HEK293 (cell line): ENCODE data around the gene EIF3B.

Experiments
- CTCF ChIA-PET: fragments of 350-600 bp; formaldehyde crosslinking; extraction: SDS; loops from one replicate; lab custom pipeline; 2021; ENCODE audit warnings: antibody characterized with exemption; lab: Yijun Ruan, JAX
- POLR2A ChIA-PET: fragments of 300-600 bp; formaldehyde crosslinking; extraction: SDS; loops from one replicate; lab custom pipeline; 2020; ENCODE audit warnings: antibody characterized with exemption, inconsistent platforms; lab: Yijun Ruan, JAX
- H3K27ac ChIP-seq: fragments of 200-500 bp; sonication (Bioruptor generic); 2 replicates; pipeline ENCODE4 v1.5.1; 2014; ENCODE audit warnings: low read depth, low read length, control low read depth, inconsistent platforms; ENCODE audit errors: extremely low read depth
- H3K36me3 ChIP-seq, 2 experiments: fragments of 200-500 bp in 1 of 2; sonication (Bioruptor generic) in 1 of 2; 1 replicate in 1 of 2; 2 replicates in 1 of 2; pipeline ENCODE4 v1.5.1; 2014 to 2017; ENCODE audit warnings: inconsistent platforms in 2 of 2, low read length in 2 of 2; ENCODE audit not compliant: control insufficient read depth in 2 of 2, insufficient read depth in 1 of 2
- H3K4me1 ChIP-seq: fragments of 200-500 bp; sonication (Bioruptor generic); 2 replicates; pipeline ENCODE4 v1.5.1; 2014; ENCODE audit warnings: mild to moderate bottlenecking, low read length, inconsistent platforms; ENCODE audit not compliant: control insufficient read depth, insufficient read depth
- H3K4me3 ChIP-seq: 2 replicates; pipeline ENCODE4 v1.5.1; 2011; ENCODE audit warnings: low read depth, mild to moderate bottlenecking, control low read depth, low read length, moderate library complexity
- H3K9me3 ChIP-seq: fragments of 200-500 bp; sonication (Bioruptor generic); 2 replicates; pipeline ENCODE4 v1.5.1; 2014; ENCODE audit warnings: low read depth, low read length, inconsistent platforms; ENCODE audit not compliant: control insufficient read depth, insufficient read depth
- HOXD13 ChIP-seq: sonication (generic); formaldehyde crosslinking; IDR thresholded peaks from 2 replicates; pipeline ENCODE4 v1.8.0; 2022; ENCODE audit warnings: missing genetic modification reagents, borderline replicate concordance
- KLF8 ChIP-seq: fragments of 450-650 bp; formaldehyde crosslinking; IDR thresholded peaks from 2 replicates; pipeline ENCODE4 v1.5.1; 2016; ENCODE audit warnings: missing biosample characterization, missing genetic modification characterization
- ZBTB21 ChIP-seq: fragments of 450-650 bp; formaldehyde crosslinking; IDR thresholded peaks from 2 replicates; pipeline ENCODE4 v1.5.1; 2017; ENCODE audit warnings: missing biosample characterization, missing genetic modification characterization
- ZNF155 ChIP-seq: fragments of 450-650 bp; formaldehyde crosslinking; IDR thresholded peaks from 2 replicates; pipeline ENCODE4 v1.5.1; 2016; ENCODE audit warnings: missing biosample characterization, missing genetic modification characterization
- ZNF2 ChIP-seq: fragments of 450-650 bp; formaldehyde crosslinking; IDR thresholded peaks from 2 replicates; pipeline ENCODE4 v1.5.1; 2016; ENCODE audit warnings: missing biosample characterization, missing genetic modification characterization
- ZNF202 ChIP-seq: fragments of 450-650 bp; formaldehyde crosslinking; IDR thresholded peaks from 2 replicates; pipeline ENCODE4 v1.5.1; 2016; ENCODE audit warnings: missing biosample characterization, missing genetic modification characterization, borderline replicate concordance
- ZNF341 ChIP-seq: fragments of 450-650 bp; formaldehyde crosslinking; IDR thresholded peaks from 2 replicates; pipeline ENCODE4; 2016; ENCODE audit warnings: low read depth, missing biosample characterization, missing genetic modification characterization
- ZNF37A ChIP-seq: fragments of 450-650 bp; IDR thresholded peaks from 2 replicates; pipeline ENCODE4 v1.5.1; 2018; ENCODE audit warnings: missing biosample characterization, missing genetic modification characterization
- ZNF629 ChIP-seq: fragments of 450-650 bp; formaldehyde crosslinking; IDR thresholded peaks from 2 replicates; pipeline ENCODE4 v1.5.1; 2017; ENCODE audit warnings: missing biosample characterization, missing genetic modification characterization
- ZNF654 ChIP-seq: fragments of 450-650 bp; formaldehyde crosslinking; IDR thresholded peaks from 2 replicates; pipeline ENCODE4 v1.5.1; 2016; ENCODE audit warnings: low read depth, missing biosample characterization, missing genetic modification characterization
- ZNF747 ChIP-seq: fragments of 450-650 bp; formaldehyde crosslinking; IDR thresholded peaks from 2 replicates; pipeline ENCODE4 v1.5.1; 2016; ENCODE audit warnings: missing biosample characterization, missing genetic modification characterization
- ZNF768 ChIP-seq: fragments of 450-650 bp; formaldehyde crosslinking; IDR thresholded peaks from 2 replicates; pipeline ENCODE4 v1.5.1; 2018; ENCODE audit warnings: missing biosample characterization, mild to moderate bottlenecking, missing genetic modification characterization
- ZNF792 ChIP-seq: fragments of 450-650 bp; formaldehyde crosslinking; IDR thresholded peaks from 2 replicates; pipeline ENCODE4 v1.5.1; 2016; ENCODE audit warnings: missing biosample characterization, missing genetic modification characterization
- ZNF830 ChIP-seq: fragments of 450-650 bp; IDR thresholded peaks from 2 replicates; pipeline ENCODE4 v1.5.0; 2018; ENCODE audit warnings: missing biosample characterization, missing genetic modification characterization, low read depth, mild to moderate bottlenecking, moderate library complexity
- ZXDB ChIP-seq: fragments of 450-650 bp; formaldehyde crosslinking; IDR thresholded peaks from 2 replicates; pipeline ENCODE4 v1.5.1; 2016; ENCODE audit warnings: missing biosample characterization, missing genetic modification characterization
- TF ChIP-seq, protein P1 (sequence below): fragments of 450-650 bp; formaldehyde crosslinking; IDR thresholded peaks from 2 replicates; pipeline ENCODE4 v1.5.1; 2016; ENCODE audit warnings: missing biosample characterization, missing genetic modification characterization
- TF ChIP-seq, protein P2 (sequence below): sonication (generic); formaldehyde crosslinking; IDR thresholded peaks from 2 replicates; pipeline ENCODE4 v1.8.1; 2022; ENCODE audit warnings: mild to moderate bottlenecking, moderate library complexity, missing genetic modification reagents
- TF ChIP-seq, protein P3 (sequence below): fragments of 450-650 bp; formaldehyde crosslinking; IDR thresholded peaks from 2 replicates; pipeline ENCODE4 v1.5.1; 2016; ENCODE audit warnings: missing biosample characterization, missing genetic modification characterization
- TF ChIP-seq, protein P4 (sequence below): fragments of 450-650 bp; IDR thresholded peaks from 2 replicates; pipeline ENCODE4 v1.5.1; 2018; ENCODE audit warnings: missing biosample characterization, mild to moderate bottlenecking, missing genetic modification characterization
- TF ChIP-seq, protein P5 (sequence below): fragments of 450-650 bp; formaldehyde crosslinking; IDR thresholded peaks from 2 replicates; pipeline ENCODE4 v1.5.1; 2016; ENCODE audit warnings: missing biosample characterization, missing genetic modification characterization
- TF ChIP-seq, protein P6 (sequence below): fragments of 450-650 bp; formaldehyde crosslinking; conservative IDR thresholded peaks from 2 replicates; pipeline ENCODE4 v1.5.1; 2016; ENCODE audit warnings: low read depth, missing biosample characterization, missing genetic modification characterization

EIF3B gene

DNA sequence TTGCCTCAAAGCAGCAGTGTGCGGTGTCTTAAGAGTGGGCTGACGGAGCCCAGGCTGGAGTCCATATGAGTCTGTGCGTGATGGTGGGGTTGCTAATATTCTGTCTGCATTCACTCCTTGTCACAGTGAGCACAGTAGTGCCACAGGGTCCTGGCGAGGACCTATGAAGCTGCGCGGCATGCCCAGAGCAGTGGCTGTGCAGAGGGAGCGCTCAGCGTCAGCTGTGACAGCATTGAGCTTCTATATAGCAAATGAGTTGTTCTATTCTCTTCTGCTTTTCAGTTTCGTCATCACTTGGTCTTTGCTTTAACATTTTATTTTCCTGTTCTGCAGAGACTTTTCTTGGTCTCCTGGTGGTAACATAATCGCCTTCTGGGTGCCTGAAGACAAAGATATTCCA, 14.5 kb downstream of the EIF3B start:
- TF ChIP-seq ZNF2 (tag by site-specific recombination), result no peak
- TF ChIP-seq KLF8 (tag by site-specific recombination), result no peak
- TF ChIP-seq, protein P1, sequence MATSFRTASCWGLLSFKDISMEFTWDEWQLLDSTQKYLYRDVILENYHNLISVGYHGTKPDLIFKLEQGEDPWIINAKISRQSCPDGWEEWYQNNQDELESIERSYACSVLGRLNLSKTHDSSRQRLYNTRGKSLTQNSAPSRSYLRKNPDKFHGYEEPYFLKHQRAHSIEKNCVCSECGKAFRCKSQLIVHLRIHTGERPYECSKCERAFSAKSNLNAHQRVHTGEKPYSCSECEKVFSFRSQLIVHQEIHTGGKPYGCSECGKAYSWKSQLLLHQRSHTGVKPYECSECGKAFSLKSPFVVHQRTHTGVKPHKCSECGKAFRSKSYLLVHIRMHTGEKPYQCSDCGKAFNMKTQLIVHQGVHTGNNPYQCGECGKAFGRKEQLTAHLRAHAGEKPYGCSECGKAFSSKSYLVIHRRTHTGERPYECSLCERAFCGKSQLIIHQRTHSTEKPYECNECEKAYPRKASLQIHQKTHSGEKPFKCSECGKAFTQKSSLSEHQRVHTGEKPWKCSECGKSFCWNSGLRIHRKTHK (tag by site-specific recombination), result no peak
- TF ChIP-seq ZNF654 (tag by site-specific recombination), result no peak
- TF ChIP-seq, protein P2, sequence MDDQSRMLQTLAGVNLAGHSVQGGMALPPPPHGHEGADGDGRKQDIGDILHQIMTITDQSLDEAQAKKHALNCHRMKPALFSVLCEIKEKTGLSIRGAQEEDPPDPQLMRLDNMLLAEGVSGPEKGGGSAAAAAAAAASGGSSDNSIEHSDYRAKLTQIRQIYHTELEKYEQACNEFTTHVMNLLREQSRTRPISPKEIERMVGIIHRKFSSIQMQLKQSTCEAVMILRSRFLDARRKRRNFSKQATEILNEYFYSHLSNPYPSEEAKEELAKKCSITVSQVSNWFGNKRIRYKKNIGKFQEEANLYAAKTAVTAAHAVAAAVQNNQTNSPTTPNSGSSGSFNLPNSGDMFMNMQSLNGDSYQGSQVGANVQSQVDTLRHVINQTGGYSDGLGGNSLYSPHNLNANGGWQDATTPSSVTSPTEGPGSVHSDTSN (CRISPR knock-in tag), result no peak
- no peak overlapping the region for H3K27ac ChIP-seq
- ChIA-PET CTCF (interaction anchor here (0.7 kb wide), 1 partner anchor 62 kb away, joined by 3 read pairs; no protein-coding TSS in a partner anchor), POLR2A (interaction anchor here (0.7 kb wide), 1 partner anchor 705 kb away, joined by 5 read pairs; no protein-coding TSS in a partner anchor)
- no peaks in the 10 kb centered on the region for H3K4me1 ChIP-seq
- H3K4me3 ChIP-seq, result no peak overlapping the region
- peaks cover 68 to 97% of the 10 kb centered on the region in 2 experiments for H3K36me3 ChIP-seq
- H3K9me3 ChIP-seq, result no peaks in the 10 kb centered on the region

DNA sequence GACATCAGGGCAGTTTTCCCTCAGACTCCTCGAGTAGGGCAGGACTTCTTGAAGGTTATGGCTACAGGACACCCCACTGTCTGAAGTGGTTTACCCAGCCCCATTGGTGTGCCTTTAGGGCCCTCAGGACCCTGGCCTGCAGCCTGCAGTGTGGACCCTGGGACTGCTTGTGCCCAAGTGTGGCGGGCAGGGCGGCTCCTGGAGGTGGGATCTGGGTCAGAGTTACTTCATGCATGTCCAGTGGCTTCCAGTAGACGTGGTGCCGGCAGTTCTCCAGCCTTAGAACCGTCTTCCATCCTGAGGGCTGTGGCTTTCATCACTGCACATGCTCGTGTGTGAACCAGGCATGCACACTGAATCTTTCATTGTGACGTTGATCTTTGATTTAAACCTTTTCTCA, 16.7 kb downstream of the EIF3B start:
- Histone ChIP-seq H3K27ac (no peak overlapping the region), H3K9me3 (no peaks in the 10 kb centered on the region), H3K4me1 (no peaks in the 10 kb centered on the region), H3K4me3 (no peak overlapping the region), H3K36me3 (peaks cover 58 to 97% of the 10 kb centered on the region in 2 experiments)
- ChIA-PET CTCF (interaction anchor here (0.8 kb wide), 1 partner anchor 60 kb away, joined by 4 read pairs; no protein-coding TSS in a partner anchor), POLR2A (no interaction called here)
- TF ChIP-seq ZNF768 (tag by site-specific recombination) (no peak), ZNF830 (no peak), HOXD13 (CRISPR knock-in tag) (no peak), ZNF37A (tag by site-specific recombination) (no peak), ZNF341 (tag by site-specific recombination) (no peak), ZBTB21 (tag by site-specific recombination) (no peak), ZNF155 (tag by site-specific recombination) (no peak), ZNF202 (tag by site-specific recombination) (no peak), ZNF792 (tag by site-specific recombination) (no peak), ZXDB (tag by site-specific recombination) (no peak), ZNF629 (tag by site-specific recombination) (no peak), ZNF747 (tag by site-specific recombination) (no peak)
- TF ChIP-seq, protein P3, sequence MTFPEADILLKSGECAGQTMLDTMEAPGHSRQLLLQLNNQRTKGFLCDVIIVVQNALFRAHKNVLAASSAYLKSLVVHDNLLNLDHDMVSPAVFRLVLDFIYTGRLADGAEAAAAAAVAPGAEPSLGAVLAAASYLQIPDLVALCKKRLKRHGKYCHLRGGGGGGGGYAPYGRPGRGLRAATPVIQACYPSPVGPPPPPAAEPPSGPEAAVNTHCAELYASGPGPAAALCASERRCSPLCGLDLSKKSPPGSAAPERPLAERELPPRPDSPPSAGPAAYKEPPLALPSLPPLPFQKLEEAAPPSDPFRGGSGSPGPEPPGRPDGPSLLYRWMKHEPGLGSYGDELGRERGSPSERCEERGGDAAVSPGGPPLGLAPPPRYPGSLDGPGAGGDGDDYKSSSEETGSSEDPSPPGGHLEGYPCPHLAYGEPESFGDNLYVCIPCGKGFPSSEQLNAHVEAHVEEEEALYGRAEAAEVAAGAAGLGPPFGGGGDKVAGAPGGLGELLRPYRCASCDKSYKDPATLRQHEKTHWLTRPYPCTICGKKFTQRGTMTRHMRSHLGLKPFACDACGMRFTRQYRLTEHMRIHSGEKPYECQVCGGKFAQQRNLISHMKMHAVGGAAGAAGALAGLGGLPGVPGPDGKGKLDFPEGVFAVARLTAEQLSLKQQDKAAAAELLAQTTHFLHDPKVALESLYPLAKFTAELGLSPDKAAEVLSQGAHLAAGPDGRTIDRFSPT (tag by site-specific recombination), result no peak
- TF ChIP-seq, protein P4, sequence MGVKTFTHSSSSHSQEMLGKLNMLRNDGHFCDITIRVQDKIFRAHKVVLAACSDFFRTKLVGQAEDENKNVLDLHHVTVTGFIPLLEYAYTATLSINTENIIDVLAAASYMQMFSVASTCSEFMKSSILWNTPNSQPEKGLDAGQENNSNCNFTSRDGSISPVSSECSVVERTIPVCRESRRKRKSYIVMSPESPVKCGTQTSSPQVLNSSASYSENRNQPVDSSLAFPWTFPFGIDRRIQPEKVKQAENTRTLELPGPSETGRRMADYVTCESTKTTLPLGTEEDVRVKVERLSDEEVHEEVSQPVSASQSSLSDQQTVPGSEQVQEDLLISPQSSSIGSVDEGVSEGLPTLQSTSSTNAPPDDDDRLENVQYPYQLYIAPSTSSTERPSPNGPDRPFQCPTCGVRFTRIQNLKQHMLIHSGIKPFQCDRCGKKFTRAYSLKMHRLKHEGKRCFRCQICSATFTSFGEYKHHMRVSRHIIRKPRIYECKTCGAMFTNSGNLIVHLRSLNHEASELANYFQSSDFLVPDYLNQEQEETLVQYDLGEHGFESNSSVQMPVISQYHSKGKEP (tag by site-specific recombination), result no peak
- TF ChIP-seq, protein P5, sequence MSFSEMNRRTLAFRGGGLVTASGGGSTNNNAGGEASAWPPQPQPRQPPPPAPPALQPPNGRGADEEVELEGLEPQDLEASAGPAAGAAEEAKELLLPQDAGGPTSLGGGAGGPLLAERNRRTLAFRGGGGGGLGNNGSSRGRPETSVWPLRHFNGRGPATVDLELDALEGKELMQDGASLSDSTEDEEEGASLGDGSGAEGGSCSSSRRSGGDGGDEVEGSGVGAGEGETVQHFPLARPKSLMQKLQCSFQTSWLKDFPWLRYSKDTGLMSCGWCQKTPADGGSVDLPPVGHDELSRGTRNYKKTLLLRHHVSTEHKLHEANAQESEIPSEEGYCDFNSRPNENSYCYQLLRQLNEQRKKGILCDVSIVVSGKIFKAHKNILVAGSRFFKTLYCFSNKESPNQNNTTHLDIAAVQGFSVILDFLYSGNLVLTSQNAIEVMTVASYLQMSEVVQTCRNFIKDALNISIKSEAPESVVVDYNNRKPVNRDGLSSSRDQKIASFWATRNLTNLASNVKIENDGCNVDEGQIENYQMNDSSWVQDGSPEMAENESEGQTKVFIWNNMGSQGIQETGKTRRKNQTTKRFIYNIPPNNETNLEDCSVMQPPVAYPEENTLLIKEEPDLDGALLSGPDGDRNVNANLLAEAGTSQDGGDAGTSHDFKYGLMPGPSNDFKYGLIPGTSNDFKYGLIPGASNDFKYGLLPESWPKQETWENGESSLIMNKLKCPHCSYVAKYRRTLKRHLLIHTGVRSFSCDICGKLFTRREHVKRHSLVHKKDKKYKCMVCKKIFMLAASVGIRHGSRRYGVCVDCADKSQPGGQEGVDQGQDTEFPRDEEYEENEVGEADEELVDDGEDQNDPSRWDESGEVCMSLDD (tag by site-specific recombination), result no peak
- TF ChIP-seq, protein P6, sequence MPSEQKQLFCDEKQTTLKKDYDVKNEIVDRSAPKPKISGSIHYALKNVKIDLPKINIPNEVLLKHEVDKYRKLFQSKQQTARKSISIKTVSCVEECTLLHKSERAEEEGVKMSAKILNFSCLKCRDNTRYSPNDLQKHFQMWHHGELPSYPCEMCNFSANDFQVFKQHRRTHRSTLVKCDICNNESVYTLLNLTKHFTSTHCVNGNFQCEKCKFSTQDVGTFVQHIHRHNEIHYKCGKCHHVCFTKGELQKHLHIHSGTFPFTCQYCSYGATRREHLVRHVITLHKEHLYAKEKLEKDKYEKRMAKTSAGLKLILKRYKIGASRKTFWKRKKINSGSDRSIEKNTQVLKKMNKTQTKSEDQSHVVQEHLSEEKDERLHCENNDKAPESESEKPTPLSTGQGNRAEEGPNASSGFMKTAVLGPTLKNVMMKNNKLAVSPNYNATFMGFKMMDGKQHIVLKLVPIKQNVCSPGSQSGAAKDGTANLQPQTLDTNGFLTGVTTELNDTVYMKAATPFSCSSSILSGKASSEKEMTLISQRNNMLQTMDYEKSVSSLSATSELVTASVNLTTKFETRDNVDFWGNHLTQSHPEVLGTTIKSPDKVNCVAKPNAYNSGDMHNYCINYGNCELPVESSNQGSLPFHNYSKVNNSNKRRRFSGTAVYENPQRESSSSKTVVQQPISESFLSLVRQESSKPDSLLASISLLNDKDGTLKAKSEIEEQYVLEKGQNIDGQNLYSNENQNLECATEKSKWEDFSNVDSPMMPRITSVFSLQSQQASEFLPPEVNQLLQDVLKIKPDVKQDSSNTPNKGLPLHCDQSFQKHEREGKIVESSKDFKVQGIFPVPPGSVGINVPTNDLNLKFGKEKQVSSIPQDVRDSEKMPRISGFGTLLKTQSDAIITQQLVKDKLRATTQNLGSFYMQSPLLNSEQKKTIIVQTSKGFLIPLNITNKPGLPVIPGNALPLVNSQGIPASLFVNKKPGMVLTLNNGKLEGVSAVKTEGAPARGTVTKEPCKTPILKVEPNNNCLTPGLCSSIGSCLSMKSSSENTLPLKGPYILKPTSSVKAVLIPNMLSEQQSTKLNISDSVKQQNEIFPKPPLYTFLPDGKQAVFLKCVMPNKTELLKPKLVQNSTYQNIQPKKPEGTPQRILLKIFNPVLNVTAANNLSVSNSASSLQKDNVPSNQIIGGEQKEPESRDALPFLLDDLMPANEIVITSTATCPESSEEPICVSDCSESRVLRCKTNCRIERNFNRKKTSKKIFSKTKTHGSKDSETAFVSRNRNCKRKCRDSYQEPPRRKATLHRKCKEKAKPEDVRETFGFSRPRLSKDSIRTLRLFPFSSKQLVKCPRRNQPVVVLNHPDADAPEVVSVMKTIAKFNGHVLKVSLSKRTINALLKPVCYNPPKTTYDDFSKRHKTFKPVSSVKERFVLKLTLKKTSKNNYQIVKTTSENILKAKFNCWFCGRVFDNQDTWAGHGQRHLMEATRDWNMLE (tag by site-specific recombination), result no peak
